NCI-H2196 treated with DMSO at 0.1 percent for 48 hours (cell line): ENCODE results near the gene NTNG2.
"Not testable (repeated sequence)": the region's sequence is repeated elsewhere in the genome, so short reads cannot be mapped to it uniquely, and the experiment has no call there.

Experiments used
- DNase-seq: peaks from one replicate; lab custom pipeline; 2025; ENCODE audit not compliant: unreplicated experiment; lab: John Stamatoyannopoulos, UW

Gene NTNG2

GRCh38 chr9:132247942-132248341, 86.1 kb downstream of the NTNG2 start:
- no peak for DNase-seq

- DNase-seq, result peak; percentile 77
Observed at GRCh38 chr9:132249123-132249522, 87.3 kb downstream of the NTNG2 start.

- DNase-seq, result no peak
Observed at GRCh38 chr9:132249690-132250089, 87.8 kb downstream of the NTNG2 start.

DNA sequence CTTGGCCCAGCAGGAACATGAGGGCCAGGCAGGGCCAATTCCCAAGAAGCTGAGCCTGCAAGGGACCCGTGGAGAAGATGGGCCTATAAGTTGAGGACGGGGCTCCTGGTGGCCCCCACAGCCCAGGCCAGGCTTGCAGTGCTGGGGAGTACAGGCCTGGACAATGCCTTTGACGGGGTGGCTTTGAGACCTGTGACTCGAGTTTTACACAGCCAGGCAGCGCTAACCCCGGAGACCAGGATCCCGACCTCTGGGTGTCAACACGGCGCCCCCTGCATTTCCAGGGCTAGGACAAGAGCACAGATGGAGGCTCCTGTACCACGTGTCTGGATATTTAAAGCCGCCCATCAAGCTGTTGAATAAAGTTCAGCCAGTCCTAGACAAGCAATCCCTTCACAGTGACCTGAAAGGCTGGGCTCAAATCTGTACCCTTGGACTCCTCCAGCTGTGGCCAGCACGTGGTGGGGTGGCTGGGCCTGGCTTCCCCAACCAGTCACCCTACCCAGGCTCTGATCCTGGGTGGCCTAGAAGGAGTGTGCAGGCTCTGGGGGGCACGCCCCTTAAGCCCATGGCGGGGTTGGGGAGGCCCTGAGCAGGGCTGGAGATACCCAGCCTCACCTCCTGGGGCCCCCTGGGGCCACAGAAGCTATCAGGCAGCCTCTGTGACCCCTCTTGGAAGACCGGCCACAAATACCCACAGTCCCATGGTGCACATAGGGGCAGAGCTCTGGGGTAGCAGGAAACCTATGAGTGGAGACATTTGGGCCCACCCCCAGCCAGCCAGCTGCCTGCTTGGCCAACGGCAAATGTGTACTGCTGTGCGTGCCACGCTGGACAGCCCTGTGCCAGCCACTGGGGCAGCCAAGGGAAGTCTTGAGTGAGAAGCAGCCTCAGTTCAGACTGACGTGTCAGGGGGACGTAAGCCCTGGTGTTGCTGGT, 88.7 kb downstream of the NTNG2 start:
- DNase-seq, result no peak

DNA sequence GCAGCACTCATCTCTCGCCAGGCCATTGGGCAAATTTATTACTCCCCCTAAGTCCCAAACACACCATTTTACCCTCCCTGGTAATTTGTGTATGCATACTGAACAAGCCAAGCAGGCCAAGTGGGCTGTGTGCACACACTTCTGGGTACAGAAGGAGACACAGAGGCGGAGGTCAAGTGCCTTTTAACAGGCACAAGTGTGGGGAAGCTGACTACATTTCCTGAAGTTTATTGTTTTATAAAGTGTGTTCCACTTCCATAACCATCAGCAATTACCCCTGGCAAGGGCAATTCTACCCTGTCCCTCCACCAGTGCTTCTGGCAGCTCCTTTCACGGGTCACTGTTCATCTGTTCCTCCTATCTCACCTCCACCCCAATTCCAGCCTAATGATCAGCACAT, 99.0 kb downstream of the NTNG2 start:
- no peak for DNase-seq

GRCh38 chr9:132266017-132266416, 104.2 kb downstream of the NTNG2 start:
- no peak for DNase-seq

DNA sequence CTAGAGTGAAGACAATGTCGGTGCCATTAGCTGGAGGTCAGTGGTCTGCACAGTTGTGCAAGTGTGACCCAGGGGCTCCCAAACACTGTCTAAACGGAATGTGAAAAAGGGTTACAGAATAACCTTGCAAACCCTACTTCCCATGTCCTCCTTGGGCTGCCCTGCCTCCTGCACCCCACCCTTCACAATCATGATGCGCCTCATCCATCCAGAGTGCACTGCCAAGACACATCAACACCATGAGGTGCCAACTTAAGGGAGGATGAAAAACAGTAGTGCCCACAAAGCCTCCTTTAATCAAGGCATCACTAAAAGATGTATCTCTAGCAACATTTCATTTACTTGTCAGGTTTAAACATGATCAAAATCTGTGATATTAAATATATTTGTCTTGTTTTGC, 105.8 kb downstream of the NTNG2 start:
- no peak for DNase-seq

DNA sequence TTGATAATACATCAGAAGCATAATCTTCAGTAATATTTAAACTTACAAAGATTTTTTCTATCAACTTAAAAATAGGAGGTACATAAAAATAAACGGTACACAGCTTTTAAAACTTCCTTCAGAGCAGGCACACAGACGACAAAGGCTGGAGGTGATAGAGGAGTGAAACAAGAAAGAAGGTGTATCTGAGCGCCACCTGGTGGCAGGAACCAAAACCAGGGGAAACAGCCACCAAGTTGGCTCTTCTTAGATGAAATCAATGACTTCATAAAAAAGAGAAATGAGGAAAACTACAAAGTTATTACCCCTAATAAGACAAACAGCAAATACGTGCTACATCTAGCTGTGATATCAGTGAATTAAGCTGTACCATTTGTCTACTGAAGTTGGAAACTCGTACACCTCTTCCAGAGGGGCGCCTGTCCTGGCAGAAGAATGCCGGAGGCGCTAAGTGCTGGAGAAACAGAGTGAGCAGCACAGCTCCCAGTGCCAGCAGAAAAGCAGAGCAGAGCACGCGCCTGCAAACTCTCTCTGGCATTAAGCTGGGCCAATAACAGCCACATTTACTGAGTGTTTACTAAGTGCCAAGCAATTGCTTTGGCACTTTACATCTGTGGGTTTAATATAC, 107.0 kb downstream of the NTNG2 start:
- DNase-seq, result peak; percentile 45

DNA sequence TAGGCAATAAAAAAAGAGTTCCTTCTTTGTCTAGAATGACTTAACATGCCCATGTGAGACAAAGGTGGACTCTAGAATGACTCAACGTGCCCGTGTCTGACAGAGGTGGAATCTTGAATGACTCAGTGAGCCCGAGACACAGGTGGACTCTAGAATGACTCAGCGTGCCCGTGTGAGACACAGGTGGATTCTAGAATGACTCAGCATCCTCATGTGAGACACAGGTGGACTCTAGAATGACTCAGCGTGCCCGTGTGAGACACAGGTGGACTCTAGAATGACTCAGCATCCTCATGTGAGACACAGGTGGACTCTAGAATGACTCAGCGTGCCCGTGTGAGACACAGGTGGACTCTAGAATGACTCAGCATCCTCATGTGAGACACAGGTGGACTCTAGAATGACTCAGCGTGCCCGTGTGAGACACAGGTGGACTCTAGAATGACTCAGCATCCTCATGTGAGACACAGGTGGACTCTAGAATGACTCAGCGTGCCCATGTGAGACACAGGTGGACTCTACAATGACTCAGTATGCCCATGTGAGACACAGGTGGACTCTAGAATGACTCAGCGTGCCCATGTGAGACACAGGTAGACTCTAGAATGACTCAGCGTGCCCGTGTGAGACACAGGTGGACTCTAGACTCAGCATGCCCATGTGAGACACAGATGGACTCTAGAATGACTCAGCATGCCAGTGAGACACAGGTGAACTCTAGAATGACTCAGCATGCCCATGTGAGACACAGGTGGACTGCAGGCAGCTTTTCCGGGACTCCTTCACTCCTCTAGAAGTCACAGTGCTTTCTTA, 108.1 kb downstream of the NTNG2 start:
- DNase-seq, result not testable (repeated sequence)

DNA sequence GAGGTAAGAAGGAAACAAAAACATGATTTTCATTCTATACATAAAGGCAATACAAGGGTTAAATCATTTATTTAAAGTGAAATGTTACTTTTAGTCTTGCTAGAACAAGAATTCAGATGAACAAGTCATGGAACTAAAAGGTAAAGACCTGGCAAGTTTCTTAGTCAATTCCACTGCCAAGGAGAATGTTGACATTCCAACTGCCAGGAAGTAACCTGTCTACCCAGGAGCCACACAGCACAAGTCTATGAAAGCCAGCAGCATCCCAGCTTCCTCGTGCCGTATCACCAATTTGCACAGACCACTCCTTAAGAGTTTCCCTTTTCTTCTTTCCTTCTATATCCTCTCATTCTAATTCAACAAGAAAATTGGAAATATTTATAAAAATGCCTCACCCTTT, 113.0 kb downstream of the NTNG2 start:
- no peak for DNase-seq

DNA sequence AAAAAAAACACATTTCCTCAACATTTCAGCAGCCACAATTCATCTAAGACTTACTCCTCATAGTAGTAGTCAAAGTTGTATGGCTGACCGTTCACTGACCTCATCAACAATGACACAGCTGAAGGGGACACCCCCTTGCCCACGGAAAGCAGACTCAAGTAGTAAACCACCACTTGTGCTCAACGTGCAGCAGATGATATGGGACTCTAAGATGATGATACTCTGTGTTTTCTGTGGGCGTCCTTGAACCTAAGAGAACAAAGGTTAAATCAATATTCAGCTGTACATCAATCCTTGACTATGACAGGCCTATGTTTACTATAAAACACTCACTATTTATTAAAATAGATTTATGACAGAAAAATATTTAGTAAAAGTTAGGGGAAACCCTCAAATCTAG, 121.3 kb downstream of the NTNG2 start:
- no peak for DNase-seq

GRCh38 chr9:132283863-132284262, 122.0 kb downstream of the NTNG2 start:
- DNase-seq, result no peak

DNA sequence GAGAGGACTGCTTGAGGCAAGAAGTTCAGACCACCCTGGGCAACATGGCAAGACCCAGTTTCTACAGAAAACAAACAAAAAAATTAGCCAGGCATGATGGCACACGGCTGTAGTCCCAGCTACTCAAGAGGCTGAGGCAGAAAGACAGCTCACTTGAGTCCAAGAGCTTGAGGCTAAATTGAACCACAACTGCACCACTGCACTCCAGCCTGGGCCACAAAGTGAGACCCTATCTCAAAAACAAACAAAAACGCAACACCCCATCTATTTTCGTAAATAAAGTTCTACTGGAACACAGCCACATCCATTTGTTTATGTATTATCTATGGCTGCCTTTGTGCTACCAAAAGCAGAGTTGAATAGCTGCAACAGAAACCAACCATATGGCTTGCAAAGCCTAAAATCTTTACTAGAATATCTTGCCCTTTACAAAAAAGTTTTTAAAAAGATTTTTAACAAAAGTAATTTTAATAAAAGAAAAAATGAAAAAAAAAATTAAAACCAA, 125.5 kb downstream of the NTNG2 start:
- no peak for DNase-seq

DNA sequence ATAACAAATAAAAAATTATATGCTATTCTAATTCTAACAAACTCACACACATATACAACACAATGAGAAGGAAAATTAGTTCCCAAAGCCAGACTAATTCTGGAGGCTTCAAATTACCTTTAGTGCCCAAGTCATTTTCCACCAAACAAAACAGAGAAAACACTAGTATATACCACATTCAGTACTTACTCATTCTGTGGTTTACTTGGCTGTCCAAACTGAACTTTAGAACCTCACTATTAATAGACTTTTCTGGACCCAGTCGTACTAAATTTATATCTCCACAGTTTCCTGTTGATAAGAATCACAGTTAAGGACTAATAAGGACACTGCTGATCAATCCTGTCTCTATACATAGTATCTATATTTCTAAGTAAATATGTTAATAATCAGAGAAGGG, 126.5 kb downstream of the NTNG2 start:
- DNase-seq, result no peak

DNA sequence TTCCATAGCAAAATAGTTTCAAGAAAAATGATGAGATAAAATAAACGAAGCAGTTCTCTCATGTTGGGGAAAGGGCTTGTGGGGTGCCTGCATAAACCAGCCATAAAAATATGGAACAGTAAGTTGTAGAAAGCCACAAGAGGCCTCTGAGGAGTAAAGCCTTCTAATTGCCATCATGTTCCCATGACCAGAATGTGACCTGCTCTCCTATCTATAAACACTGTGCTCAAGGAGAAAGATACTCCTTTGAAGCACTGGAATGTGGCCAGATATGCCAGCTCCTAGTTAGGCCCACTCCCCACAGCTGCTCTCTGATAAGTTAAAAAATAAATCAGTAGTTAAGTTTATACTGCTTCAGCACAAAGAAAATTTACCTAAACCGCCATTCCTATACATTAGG, 127.1 kb downstream of the NTNG2 start:
- no peak for DNase-seq

GRCh38 chr9:132293145-132293721, 131.4 kb downstream of the NTNG2 start:
- DNase-seq, result no peak
